ENCODE results near the gene XYLT1. TPM values are rescaled to one million over a fixed set of nuclear protein-coding genes. Genes with fewer than 3 reads are reported as not detected.

Gene XYLT1
- total RNA-seq, 1 experiment from 2014 or later = 14.5 TPM

GRCh38 chr16:17336530-17336900, 134.2 kb downstream of the XYLT1 start:
- H4K91ac ChIP-seq (ENCODE audit: insufficient read length, low read depth, low read length) = no peak overlapping the region
- Mint-ChIP-seq H3K9me3 (no peaks in the 10 kb centered on the region), H3K27ac (peak overlapping the region in 1 of 3 experiments; percentile 58; a peak in 1 of 7 replicates), H3K36me3 (ENCODE audit: insufficient read depth in 1 of 3, low read depth in 3 of 3) (peaks cover 0 to 2% (median 1%) of the 10 kb centered on the region in 3 experiments; a peak in 3 of 7 replicates), H3K4me1 (peaks cover 2 to 3% of the 10 kb centered on the region in 2 experiments; a peak in 2 of 4 replicates), H3K27me3 (ENCODE audit: low read depth) (no peaks in the 10 kb centered on the region), H3K4me3 (no peak overlapping the region)
- H3K79me2 ChIP-seq (ENCODE audit: insufficient read depth, low read length) = no peaks in the 10 kb centered on the region
- H3K4me2 ChIP-seq (ENCODE audit: insufficient read depth, insufficient read length, low read length) = no peak overlapping the region
- H3K14ac ChIP-seq (ENCODE audit: insufficient read depth, low read length) = no peak overlapping the region
- no peaks in the 10 kb centered on the region for H3K23me2 ChIP-seq (ENCODE audit: insufficient read length, low read depth, low read length, poor library complexity, severe bottlenecking)
- no peak overlapping the region for H2BK5ac ChIP-seq (ENCODE audit: insufficient read length, low read length)
- no peak overlapping the region for H4K5ac ChIP-seq (ENCODE audit: insufficient read length, low read depth, low read length)
- H3K9me3 ChIP-seq (ENCODE audit: control insufficient read depth, low read depth, low read length) = no peaks in the 10 kb centered on the region
- H3K27me3 ChIP-seq (ENCODE audit: insufficient read depth, low read length) = no peaks in the 10 kb centered on the region
- no peak for DNase-seq
- H3K27ac ChIP-seq (ENCODE audit: insufficient read length, low read depth, low read length) = no peak overlapping the region
- no peaks in the 10 kb centered on the region for H4K20me1 ChIP-seq (ENCODE audit: control insufficient read depth, insufficient read depth, insufficient read length)
- no peaks in the 10 kb centered on the region for H3K79me1 ChIP-seq (ENCODE audit: insufficient read depth, low read depth, low read length, poor library complexity, severe bottlenecking)
- no peak overlapping the region for H2BK12ac ChIP-seq (ENCODE audit: insufficient read length, low read depth, low read length)
- WGBS (ENCODE audit: extremely low coverage, insufficient read length, low lambda C conversion rate) = no CpG with 5 or more reads among the region's 8 CpGs
- H3K4ac ChIP-seq (ENCODE audit: low read depth, low read length) = no peak overlapping the region
- H3K18ac ChIP-seq (ENCODE audit: insufficient read length, low read depth, low read length) = no peak overlapping the region
- no peak overlapping the region for H4K8ac ChIP-seq (replicated peaks; ENCODE audit: insufficient read length, low read depth, low read length)
- no peak overlapping the region for H3K9ac ChIP-seq (ENCODE audit: extremely low read depth, insufficient read length, low read length)
- H3K56ac ChIP-seq (ENCODE audit: insufficient read length, low read depth, low read length) = no peak overlapping the region
- H3K23ac ChIP-seq (ENCODE audit: insufficient read length, low read depth, low read length) = no peak overlapping the region
- no peak overlapping the region for H3T11ph ChIP-seq (ENCODE audit: low read length)
- no peak overlapping the region for H2BK20ac ChIP-seq (ENCODE audit: low read depth, low read length, poor library complexity, severe bottlenecking)
- no peak overlapping the region for H2AFZ ChIP-seq (ENCODE audit: low read length)
- no peaks in the 10 kb centered on the region for H3K4me1 ChIP-seq (ENCODE audit: insufficient read depth, low read length)
- H2BK15ac ChIP-seq (ENCODE audit: low read depth, low read length) = no peak overlapping the region
- no peak for TF ChIP-seq CTCF (conservative IDR thresholded peaks at IDR 0.05)
- H2BK120ac ChIP-seq (ENCODE audit: low read depth, low read length, poor library complexity, severe bottlenecking) = no peak overlapping the region
- no peak overlapping the region for H2AK5ac ChIP-seq (ENCODE audit: insufficient read length, low read length)

All from H9 (cell line).